ENCODE data around the gene JMJD4. TPM values are rescaled to one million over a fixed set of nuclear protein-coding genes. Genes with fewer than 3 reads are reported as not detected.

JMJD4 gene
- total RNA-seq, 1 donor from 2014 or later: 7.0 TPM

DNA sequence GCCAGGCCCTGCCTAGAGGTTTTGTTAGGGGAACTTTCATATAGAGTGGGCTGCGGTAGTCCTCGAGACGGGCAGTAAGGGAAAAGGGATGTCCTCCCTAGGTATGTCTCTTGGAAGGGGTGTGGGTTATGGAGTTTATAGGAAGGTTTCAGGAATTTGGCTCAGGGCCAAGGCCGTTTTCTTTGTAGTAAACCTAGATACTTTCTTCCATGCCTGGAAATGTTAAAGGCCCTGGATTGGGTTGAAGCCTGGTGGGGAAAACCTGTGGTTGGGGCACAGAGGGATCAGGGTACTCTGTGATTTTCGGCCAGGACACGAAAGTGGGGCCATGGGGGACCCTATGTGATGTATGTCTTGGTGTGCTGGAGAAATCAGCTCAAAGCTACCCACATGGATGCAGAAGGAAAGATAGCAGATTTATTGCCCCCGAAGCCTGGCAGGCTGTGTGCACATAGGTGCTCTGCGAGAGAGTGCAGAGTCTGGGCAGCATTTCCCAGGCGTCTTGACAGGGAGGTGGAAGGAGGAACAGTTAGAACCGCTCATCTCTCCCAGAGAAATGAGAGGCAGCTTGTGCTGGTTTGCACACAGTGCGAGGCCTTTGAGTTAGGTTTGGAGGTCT is 1.8 kb upstream of the JMJD4 start:
- TF ChIP-seq, protein P1, sequence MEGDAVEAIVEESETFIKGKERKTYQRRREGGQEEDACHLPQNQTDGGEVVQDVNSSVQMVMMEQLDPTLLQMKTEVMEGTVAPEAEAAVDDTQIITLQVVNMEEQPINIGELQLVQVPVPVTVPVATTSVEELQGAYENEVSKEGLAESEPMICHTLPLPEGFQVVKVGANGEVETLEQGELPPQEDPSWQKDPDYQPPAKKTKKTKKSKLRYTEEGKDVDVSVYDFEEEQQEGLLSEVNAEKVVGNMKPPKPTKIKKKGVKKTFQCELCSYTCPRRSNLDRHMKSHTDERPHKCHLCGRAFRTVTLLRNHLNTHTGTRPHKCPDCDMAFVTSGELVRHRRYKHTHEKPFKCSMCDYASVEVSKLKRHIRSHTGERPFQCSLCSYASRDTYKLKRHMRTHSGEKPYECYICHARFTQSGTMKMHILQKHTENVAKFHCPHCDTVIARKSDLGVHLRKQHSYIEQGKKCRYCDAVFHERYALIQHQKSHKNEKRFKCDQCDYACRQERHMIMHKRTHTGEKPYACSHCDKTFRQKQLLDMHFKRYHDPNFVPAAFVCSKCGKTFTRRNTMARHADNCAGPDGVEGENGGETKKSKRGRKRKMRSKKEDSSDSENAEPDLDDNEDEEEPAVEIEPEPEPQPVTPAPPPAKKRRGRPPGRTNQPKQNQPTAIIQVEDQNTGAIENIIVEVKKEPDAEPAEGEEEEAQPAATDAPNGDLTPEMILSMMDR (IDR thresholded peaks at IDR 0.05; ENCODE audit: borderline replicate concordance): no peak
- intact Hi-C loops (cut with micrococcal nuclease): no loop called here
- DNase-seq: no peak
- peaks cover 48% of the 10 kb centered on the region for H3K4me1 ChIP-seq
- H3K4me3 ChIP-seq: no peak overlapping the region
- peaks cover 17% of the 10 kb centered on the region for H3K36me3 ChIP-seq
- no peaks in the 10 kb centered on the region for H3K9me3 ChIP-seq (replicated peaks)
- H3K27me3 ChIP-seq (ENCODE audit: low read depth): no peaks in the 10 kb centered on the region
- no peak overlapping the region for H3K27ac ChIP-seq (replicated peaks)

- peak overlapping the region; percentile 89 for H3K27ac ChIP-seq (replicated peaks)
- H3K9me3 ChIP-seq (replicated peaks): no peaks in the 10 kb centered on the region
- intact Hi-C loops (cut with micrococcal nuclease): no loop called here
- DNase-seq: no peak
- H3K4me1 ChIP-seq: peaks cover 44% of the 10 kb centered on the region
- TF ChIP-seq, protein P1 (IDR thresholded peaks at IDR 0.05; ENCODE audit: borderline replicate concordance): no peak
- peak overlapping the region; percentile 84 for H3K4me3 ChIP-seq
- no peaks in the 10 kb centered on the region for H3K27me3 ChIP-seq (ENCODE audit: low read depth)
- peaks cover 22% of the 10 kb centered on the region for H3K36me3 ChIP-seq
These were observed 610 bp upstream of the JMJD4 start for GRCh38 chr1:227735539-227736285.

DNA sequence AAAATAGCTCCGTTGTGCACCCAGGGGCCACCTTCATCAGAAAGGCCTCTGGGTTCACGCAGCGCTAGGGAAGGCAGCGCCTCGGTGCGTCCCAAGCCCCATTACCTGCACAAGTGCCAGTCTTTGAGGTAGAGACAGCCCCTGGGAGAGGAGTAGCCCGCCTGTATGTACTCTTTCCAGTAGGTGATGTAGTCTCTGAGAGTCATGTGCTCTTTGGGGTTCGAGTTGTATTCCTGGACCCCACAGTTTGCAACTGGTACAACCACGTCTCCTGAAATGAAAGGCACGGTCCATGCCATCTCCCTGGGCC is 601 bp downstream of the JMJD4 start:
- H3K36me3 ChIP-seq: peaks cover 20% of the 10 kb centered on the region
- H3K27me3 ChIP-seq (ENCODE audit: low read depth): no peaks in the 10 kb centered on the region
- TF ChIP-seq, protein P1 (IDR thresholded peaks at IDR 0.05; ENCODE audit: borderline replicate concordance): no peak
- peaks cover 53% of the 10 kb centered on the region for H3K4me1 ChIP-seq
- intact Hi-C loops (cut with micrococcal nuclease): no loop called here
- DNase-seq: no peak
- H3K9me3 ChIP-seq (replicated peaks): no peaks in the 10 kb centered on the region
- peak overlapping the region; percentile 84 for H3K4me3 ChIP-seq
- H3K27ac ChIP-seq (replicated peaks): peak overlapping the region; percentile 89

- TF ChIP-seq, protein P1 (IDR thresholded peaks at IDR 0.05; ENCODE audit: borderline replicate concordance): no peak
- intact Hi-C loops (cut with micrococcal nuclease): no loop called here
These were observed 1.2 kb downstream of the JMJD4 start for GRCh38 chr1:227733751-227734545.

GRCh38 chr1:227733309-227733705 is 1.8 kb downstream of the JMJD4 start:
- peaks cover 17% of the 10 kb centered on the region for H3K36me3 ChIP-seq
- no peak overlapping the region for H3K27ac ChIP-seq (replicated peaks)
- TF ChIP-seq, protein P1 (IDR thresholded peaks at IDR 0.05; ENCODE audit: borderline replicate concordance): no peak
- H3K4me3 ChIP-seq: peak overlapping the region; percentile 84
- H3K27me3 ChIP-seq (ENCODE audit: low read depth): no peaks in the 10 kb centered on the region
- H3K9me3 ChIP-seq (replicated peaks): no peaks in the 10 kb centered on the region
- DNase-seq: no peak
- peaks cover 64% of the 10 kb centered on the region for H3K4me1 ChIP-seq
- intact Hi-C loops (cut with micrococcal nuclease): no loop called here

More at GRCh38 chr1:227733751-227734545, 1.2 kb downstream of the JMJD4 start:
- Histone ChIP-seq H3K27ac (replicated peaks) (peak overlapping the region; percentile 89), H3K27me3 (ENCODE audit: low read depth) (no peaks in the 10 kb centered on the region), H3K4me1 (peaks cover 59% of the 10 kb centered on the region), H3K36me3 (peaks cover 17% of the 10 kb centered on the region), H3K9me3 (replicated peaks) (no peaks in the 10 kb centered on the region), H3K4me3 (peak overlapping the region; percentile 84)
- no peak for DNase-seq

Measured in left ventricle myocardium inferior (tissue), 1 donor.